Progenitor cell of endocrine pancreas (in vitro differentiated cells): Measurements from ENCODE around the gene LMBR1L. TPM values are rescaled to one million over a fixed set of nuclear protein-coding genes. Genes with fewer than 3 reads are reported as not detected.
"Not testable (repeated sequence)": the region's sequence is repeated elsewhere in the genome, so short reads cannot be mapped to it uniquely, and the experiment has no call there.

Source experiments
- DNase-seq: peaks from one replicate; pipeline ENCODE4 v3.0.0; 2021; ENCODE audit warnings: low spot score; ENCODE audit not compliant: unreplicated experiment
- H3K27ac Mint-ChIP-seq: 2 replicates; pipeline ENCODE4 v1.8.0; 2021; ENCODE audit warnings: mild to moderate bottlenecking, moderate library complexity, mixed read lengths
- H3K27me3 Mint-ChIP-seq: 2 replicates; pipeline ENCODE4 v1.8.0; 2021; ENCODE audit warnings: mixed read lengths
- H3K36me3 Mint-ChIP-seq: 2 replicates; pipeline ENCODE4 v1.8.0; 2022; ENCODE audit warnings: mixed read lengths; ENCODE audit not compliant: insufficient read depth
- H3K4me1 Mint-ChIP-seq: 2 replicates; pipeline ENCODE4 v1.8.0; 2021; ENCODE audit warnings: low read depth, mixed read lengths
- H3K4me3 Mint-ChIP-seq: 2 replicates; pipeline ENCODE4 v1.8.0; 2021; ENCODE audit warnings: low read depth, mild to moderate bottlenecking, moderate library complexity, mixed read lengths
- H3K9me3 Mint-ChIP-seq: 2 replicates; pipeline ENCODE4 v1.8.0; 2021; ENCODE audit warnings: low read depth, mixed read lengths
- CTCF ChIP-seq: fragments of 200-600 bp; sonication (generic); IDR thresholded peaks from one replicate; pipeline ENCODE4 v1.5.0; 2021; ENCODE audit warnings: antibody characterized with exemption, mild to moderate bottlenecking; ENCODE audit not compliant: unreplicated experiment
- total RNA-seq: library from RNA; stranded (reverse); gene quantifications from 2 replicates; pipeline ENCODE4 v1.2.1, GENCODE V29; 2021

LMBR1L gene
- total RNA-seq, 1 donor from 2014 or later: 143 TPM

- peaks cover 10% of the 10 kb centered on the region for H3K4me1 Mint-ChIP-seq
- H3K27ac Mint-ChIP-seq: no peak overlapping the region
- H3K9me3 Mint-ChIP-seq: no peaks in the 10 kb centered on the region
- no peak for TF ChIP-seq CTCF
- H3K4me3 Mint-ChIP-seq: no peak overlapping the region
- peaks cover 8% of the 10 kb centered on the region for H3K27me3 Mint-ChIP-seq
- no peak for DNase-seq
- no peaks in the 10 kb centered on the region for H3K36me3 Mint-ChIP-seq
These were observed 45.9 kb downstream of the LMBR1L start for GRCh38 chr12:49064767-49065152.

GRCh38 chr12:49061916-49062315 is 48.7 kb downstream of the LMBR1L start:
- not testable (repeated sequence) for H3K27ac Mint-ChIP-seq, DNase-seq, H3K36me3 Mint-ChIP-seq, H3K27me3 Mint-ChIP-seq, H3K9me3 Mint-ChIP-seq
- Mint-ChIP-seq H3K4me3 (peak overlapping the region; percentile 96), H3K4me1 (peaks cover 29% of the 10 kb centered on the region)

- no peak for DNase-seq
- H3K36me3 Mint-ChIP-seq: no peaks in the 10 kb centered on the region
- peaks cover 37% of the 10 kb centered on the region for H3K4me1 Mint-ChIP-seq
- no peaks in the 10 kb centered on the region for H3K27me3 Mint-ChIP-seq
- peak overlapping the region; percentile 100 for H3K27ac Mint-ChIP-seq
- H3K4me3 Mint-ChIP-seq: peak overlapping the region; percentile 96
- no peaks in the 10 kb centered on the region for H3K9me3 Mint-ChIP-seq
- no peak for TF ChIP-seq CTCF
These were observed 49.4 kb downstream of the LMBR1L start for GRCh38 chr12:49061157-49061650.

GRCh38 chr12:49060237-49061156 is 50.1 kb downstream of the LMBR1L start, which contains the start of gene KMT2D:
KMT2D (minus strand) TSS chr12:49060794; CDS start chr12:49055324, 5,470 bp downstream.
- peak within 1 kb of the TSS; percentile 100 for H3K27ac Mint-ChIP-seq
- H3K4me1 Mint-ChIP-seq: peaks cover 41% of the 10 kb centered on the region
- H3K36me3 Mint-ChIP-seq: no peaks in the 10 kb centered on the region
- H3K4me3 Mint-ChIP-seq: peak within 1 kb of the TSS; percentile 96
- DNase-seq: peak; percentile 85
- H3K9me3 Mint-ChIP-seq: no peaks in the 10 kb centered on the region
- peak; percentile 39 for TF ChIP-seq CTCF
- H3K27me3 Mint-ChIP-seq: no peaks in the 10 kb centered on the region

- peak overlapping the region; percentile 96 for H3K4me3 Mint-ChIP-seq
- peaks cover 45% of the 10 kb centered on the region for H3K4me1 Mint-ChIP-seq
- peaks cover 6% of the 10 kb centered on the region for H3K36me3 Mint-ChIP-seq
- H3K27ac Mint-ChIP-seq: peak overlapping the region; percentile 97
- DNase-seq: peak; percentile 32
- H3K9me3 Mint-ChIP-seq: no peaks in the 10 kb centered on the region
- no peaks in the 10 kb centered on the region for H3K27me3 Mint-ChIP-seq
- no peak for TF ChIP-seq CTCF
These were observed 51.1 kb downstream of the LMBR1L start for GRCh38 chr12:49059299-49060171.
